K562 (cell line): ENCODE measurements around the gene UGT1A6. TPM values are rescaled to one million over a fixed set of nuclear protein-coding genes. Genes with fewer than 3 reads are reported as not detected.

ENCODE experiments used
- L3MBTL2 ChIP-seq: fragments of 450-650 bp; IDR thresholded peaks from 2 replicates; pipeline ENCODE4 v1.6.1; 2016; ENCODE audit warnings: mild to moderate bottlenecking, moderate library complexity
- PHF8 ChIP-seq: fragments of 200-600 bp; sonication (generic); IDR thresholded peaks from 2 replicates; pipeline ENCODE4 v1.6.1; 2012; ENCODE audit warnings: mixed run types, mild to moderate bottlenecking, inconsistent platforms, low read length, moderate library complexity, borderline replicate concordance
- RBFOX2 ChIP-seq: fragments of 200-400 bp; formaldehyde crosslinking; IDR thresholded peaks from 2 replicates; pipeline ENCODE4 v1.6.1; 2017; ENCODE audit warnings: low read depth, mild to moderate bottlenecking, low read length, moderate library complexity
- polyA plus RNA-seq, 8 experiments: library from polyadenylated mRNA; depleted of rRNA in 4 of 8; stranded (reverse) in 5 of 8; unstranded in 3 of 8; fragments of >200 nt; fragmentation: Nextera tagmentation in 2 of 8; fragmentation: Illumina TruSeq in 1 of 8; extraction: Ambion mirVana in 2 of 8; extraction: Trizol in 1 of 8; gene quantifications; 2 replicates each; pipeline versions ENCODE4 v1.2.1 to v1.2.3, GENCODE V29; 2011 to 2014; ENCODE audit warnings: inconsistent platforms in 1 of 8, missing spikeins in 1 of 8
- total RNA-seq, 7 experiments: library from RNA; depleted of rRNA in 6 of 7; stranded (reverse); fragments of >200 nt in 6 of 7; fragmentation: Illumina TruSeq in 2 of 7; extraction: Trizol in 2 of 7; gene quantifications; 2 replicates each; pipeline versions ENCODE4 v1.2.1 to v1.2.3, GENCODE V29; 2011 to 2021; ENCODE audit warnings: low replicate concordance in 1 of 7
- TF ChIP-seq, protein P1 (sequence below): fragments of 450-650 bp; IDR thresholded peaks from 2 replicates; pipeline ENCODE4 v1.6.1; 2016; ENCODE audit warnings: mild to moderate bottlenecking, moderate library complexity

The UGT1A6 gene
- total and polyA plus RNA-seq, 9 of the 15 experiments (the other 6 are each of a cell fraction or from before 2014, with no cell fraction given), result not detected

- TF ChIP-seq, protein P1, sequence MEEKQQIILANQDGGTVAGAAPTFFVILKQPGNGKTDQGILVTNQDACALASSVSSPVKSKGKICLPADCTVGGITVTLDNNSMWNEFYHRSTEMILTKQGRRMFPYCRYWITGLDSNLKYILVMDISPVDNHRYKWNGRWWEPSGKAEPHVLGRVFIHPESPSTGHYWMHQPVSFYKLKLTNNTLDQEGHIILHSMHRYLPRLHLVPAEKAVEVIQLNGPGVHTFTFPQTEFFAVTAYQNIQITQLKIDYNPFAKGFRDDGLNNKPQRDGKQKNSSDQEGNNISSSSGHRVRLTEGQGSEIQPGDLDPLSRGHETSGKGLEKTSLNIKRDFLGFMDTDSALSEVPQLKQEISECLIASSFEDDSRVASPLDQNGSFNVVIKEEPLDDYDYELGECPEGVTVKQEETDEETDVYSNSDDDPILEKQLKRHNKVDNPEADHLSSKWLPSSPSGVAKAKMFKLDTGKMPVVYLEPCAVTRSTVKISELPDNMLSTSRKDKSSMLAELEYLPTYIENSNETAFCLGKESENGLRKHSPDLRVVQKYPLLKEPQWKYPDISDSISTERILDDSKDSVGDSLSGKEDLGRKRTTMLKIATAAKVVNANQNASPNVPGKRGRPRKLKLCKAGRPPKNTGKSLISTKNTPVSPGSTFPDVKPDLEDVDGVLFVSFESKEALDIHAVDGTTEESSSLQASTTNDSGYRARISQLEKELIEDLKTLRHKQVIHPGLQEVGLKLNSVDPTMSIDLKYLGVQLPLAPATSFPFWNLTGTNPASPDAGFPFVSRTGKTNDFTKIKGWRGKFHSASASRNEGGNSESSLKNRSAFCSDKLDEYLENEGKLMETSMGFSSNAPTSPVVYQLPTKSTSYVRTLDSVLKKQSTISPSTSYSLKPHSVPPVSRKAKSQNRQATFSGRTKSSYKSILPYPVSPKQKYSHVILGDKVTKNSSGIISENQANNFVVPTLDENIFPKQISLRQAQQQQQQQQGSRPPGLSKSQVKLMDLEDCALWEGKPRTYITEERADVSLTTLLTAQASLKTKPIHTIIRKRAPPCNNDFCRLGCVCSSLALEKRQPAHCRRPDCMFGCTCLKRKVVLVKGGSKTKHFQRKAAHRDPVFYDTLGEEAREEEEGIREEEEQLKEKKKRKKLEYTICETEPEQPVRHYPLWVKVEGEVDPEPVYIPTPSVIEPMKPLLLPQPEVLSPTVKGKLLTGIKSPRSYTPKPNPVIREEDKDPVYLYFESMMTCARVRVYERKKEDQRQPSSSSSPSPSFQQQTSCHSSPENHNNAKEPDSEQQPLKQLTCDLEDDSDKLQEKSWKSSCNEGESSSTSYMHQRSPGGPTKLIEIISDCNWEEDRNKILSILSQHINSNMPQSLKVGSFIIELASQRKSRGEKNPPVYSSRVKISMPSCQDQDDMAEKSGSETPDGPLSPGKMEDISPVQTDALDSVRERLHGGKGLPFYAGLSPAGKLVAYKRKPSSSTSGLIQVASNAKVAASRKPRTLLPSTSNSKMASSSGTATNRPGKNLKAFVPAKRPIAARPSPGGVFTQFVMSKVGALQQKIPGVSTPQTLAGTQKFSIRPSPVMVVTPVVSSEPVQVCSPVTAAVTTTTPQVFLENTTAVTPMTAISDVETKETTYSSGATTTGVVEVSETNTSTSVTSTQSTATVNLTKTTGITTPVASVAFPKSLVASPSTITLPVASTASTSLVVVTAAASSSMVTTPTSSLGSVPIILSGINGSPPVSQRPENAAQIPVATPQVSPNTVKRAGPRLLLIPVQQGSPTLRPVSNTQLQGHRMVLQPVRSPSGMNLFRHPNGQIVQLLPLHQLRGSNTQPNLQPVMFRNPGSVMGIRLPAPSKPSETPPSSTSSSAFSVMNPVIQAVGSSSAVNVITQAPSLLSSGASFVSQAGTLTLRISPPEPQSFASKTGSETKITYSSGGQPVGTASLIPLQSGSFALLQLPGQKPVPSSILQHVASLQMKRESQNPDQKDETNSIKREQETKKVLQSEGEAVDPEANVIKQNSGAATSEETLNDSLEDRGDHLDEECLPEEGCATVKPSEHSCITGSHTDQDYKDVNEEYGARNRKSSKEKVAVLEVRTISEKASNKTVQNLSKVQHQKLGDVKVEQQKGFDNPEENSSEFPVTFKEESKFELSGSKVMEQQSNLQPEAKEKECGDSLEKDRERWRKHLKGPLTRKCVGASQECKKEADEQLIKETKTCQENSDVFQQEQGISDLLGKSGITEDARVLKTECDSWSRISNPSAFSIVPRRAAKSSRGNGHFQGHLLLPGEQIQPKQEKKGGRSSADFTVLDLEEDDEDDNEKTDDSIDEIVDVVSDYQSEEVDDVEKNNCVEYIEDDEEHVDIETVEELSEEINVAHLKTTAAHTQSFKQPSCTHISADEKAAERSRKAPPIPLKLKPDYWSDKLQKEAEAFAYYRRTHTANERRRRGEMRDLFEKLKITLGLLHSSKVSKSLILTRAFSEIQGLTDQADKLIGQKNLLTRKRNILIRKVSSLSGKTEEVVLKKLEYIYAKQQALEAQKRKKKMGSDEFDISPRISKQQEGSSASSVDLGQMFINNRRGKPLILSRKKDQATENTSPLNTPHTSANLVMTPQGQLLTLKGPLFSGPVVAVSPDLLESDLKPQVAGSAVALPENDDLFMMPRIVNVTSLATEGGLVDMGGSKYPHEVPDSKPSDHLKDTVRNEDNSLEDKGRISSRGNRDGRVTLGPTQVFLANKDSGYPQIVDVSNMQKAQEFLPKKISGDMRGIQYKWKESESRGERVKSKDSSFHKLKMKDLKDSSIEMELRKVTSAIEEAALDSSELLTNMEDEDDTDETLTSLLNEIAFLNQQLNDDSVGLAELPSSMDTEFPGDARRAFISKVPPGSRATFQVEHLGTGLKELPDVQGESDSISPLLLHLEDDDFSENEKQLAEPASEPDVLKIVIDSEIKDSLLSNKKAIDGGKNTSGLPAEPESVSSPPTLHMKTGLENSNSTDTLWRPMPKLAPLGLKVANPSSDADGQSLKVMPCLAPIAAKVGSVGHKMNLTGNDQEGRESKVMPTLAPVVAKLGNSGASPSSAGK, result peak; percentile 48
- TF ChIP-seq L3MBTL2 (peak; percentile 57; the same call in 1 of the 2 replicates), RBFOX2 (0 out of 2 replicates have a peak, but pooled peaks have one; percentile 16), PHF8 (peak; percentile 48; the same call in 1 of the 2 replicates)
- TF ChIP-seq, all 486 proteins: peak for 8
These were observed 51.0 kb downstream of the UGT1A6 start (continued) for GRCh38 chr2:233743464-233744259.
